ENCODE results near the gene COPG1.

DNA sequence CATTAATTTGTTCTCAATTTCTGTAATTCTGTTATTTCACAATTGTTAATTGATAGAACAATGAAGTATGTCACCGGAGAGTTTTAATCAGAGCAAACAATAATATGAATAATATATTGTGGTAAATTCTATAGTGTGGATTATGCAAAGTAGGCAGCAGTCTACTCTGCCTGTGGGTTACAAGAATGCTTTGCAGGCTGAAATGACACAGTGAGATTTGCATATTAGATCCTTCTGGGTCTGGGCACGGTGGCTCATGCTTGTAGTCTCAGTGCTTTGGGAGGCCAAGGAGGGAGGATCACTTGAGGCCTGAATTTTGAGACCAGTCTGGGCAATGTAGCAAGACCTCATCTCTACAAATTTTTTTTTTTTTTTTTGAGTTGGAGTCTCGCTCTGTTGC is 12.5 kb downstream of the COPG1 start:
- no peak for TF ChIP-seq POLR2A (IDR thresholded peaks at IDR 0.05)
- TF ChIP-seq, protein P1, sequence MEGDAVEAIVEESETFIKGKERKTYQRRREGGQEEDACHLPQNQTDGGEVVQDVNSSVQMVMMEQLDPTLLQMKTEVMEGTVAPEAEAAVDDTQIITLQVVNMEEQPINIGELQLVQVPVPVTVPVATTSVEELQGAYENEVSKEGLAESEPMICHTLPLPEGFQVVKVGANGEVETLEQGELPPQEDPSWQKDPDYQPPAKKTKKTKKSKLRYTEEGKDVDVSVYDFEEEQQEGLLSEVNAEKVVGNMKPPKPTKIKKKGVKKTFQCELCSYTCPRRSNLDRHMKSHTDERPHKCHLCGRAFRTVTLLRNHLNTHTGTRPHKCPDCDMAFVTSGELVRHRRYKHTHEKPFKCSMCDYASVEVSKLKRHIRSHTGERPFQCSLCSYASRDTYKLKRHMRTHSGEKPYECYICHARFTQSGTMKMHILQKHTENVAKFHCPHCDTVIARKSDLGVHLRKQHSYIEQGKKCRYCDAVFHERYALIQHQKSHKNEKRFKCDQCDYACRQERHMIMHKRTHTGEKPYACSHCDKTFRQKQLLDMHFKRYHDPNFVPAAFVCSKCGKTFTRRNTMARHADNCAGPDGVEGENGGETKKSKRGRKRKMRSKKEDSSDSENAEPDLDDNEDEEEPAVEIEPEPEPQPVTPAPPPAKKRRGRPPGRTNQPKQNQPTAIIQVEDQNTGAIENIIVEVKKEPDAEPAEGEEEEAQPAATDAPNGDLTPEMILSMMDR (IDR thresholded peaks at IDR 0.05): no peak
- no peak for TF ChIP-seq POLR2AphosphoS5 (IDR thresholded peaks at IDR 0.05)
- no peak for TF ChIP-seq EP300 (IDR thresholded peaks at IDR 0.05)

All from upper lobe of left lung (tissue), 4 donors.